ENCODE results near the gene RNF115.
A peak's percentile ranks its signal among the peaks of the same experiment; 100 is the strongest.
"Not testable (repeated sequence)": the region's sequence is repeated elsewhere in the genome, so short reads cannot be mapped to it uniquely, and the experiment has no call there.

RNF115 gene

GRCh38 chr1:145726193-145726592 lies 97.7 kb downstream of the RNF115 start:
- not testable (repeated sequence) for DNase-seq

GRCh38 chr1:145720878-145721671 lies 102.8 kb downstream of the RNF115 start:
- DNase-seq, result peak; percentile 26

GRCh38 chr1:145720556-145720877 lies 103.4 kb downstream of the RNF115 start:
- no peak for DNase-seq

- no peak for DNase-seq
Observed at GRCh38 chr1:145719230-145720079, 104.4 kb downstream of the RNF115 start, which contains the start of gene CD160. CD160 (plus strand) TSS chr1:145719499; CDS start chr1:145728328, 8,829 bp downstream.

- DNase-seq, result not testable (repeated sequence)
Observed at GRCh38 chr1:145718465-145718864, 105.4 kb downstream of the RNF115 start.

- no peak for DNase-seq
Observed at GRCh38 chr1:145717833-145718232, 106.1 kb downstream of the RNF115 start.

GRCh38 chr1:145716641-145717345 lies 107.1 kb downstream of the RNF115 start:
- DNase-seq, result no peak

GRCh38 chr1:145714524-145715111 lies 109.3 kb downstream of the RNF115 start:
- no peak for DNase-seq

- DNase-seq, result no peak
Observed at GRCh38 chr1:145711213-145711651, 112.7 kb downstream of the RNF115 start.

- no peak for DNase-seq
Observed at GRCh38 chr1:145710291-145711027, 113.4 kb downstream of the RNF115 start.

GRCh38 chr1:145708063-145708462 lies 115.8 kb downstream of the RNF115 start:
- no peak for DNase-seq

- DNase-seq, result no peak
Observed at GRCh38 chr1:145707183-145707867, 116.6 kb downstream of the RNF115 start, which contains the start of gene PDZK1. PDZK1 (minus strand) TSS chr1:145707368; CDS start chr1:145688021, 19,347 bp downstream.

GRCh38 chr1:145706086-145706664 lies 117.7 kb downstream of the RNF115 start:
- DNase-seq, result no peak

- DNase-seq, result no peak
Observed at GRCh38 chr1:145705622-145706021, 118.3 kb downstream of the RNF115 start.

- no peak for DNase-seq
Observed at GRCh38 chr1:145702826-145703225, 121.1 kb downstream of the RNF115 start.

GRCh38 chr1:145702052-145702451 lies 121.8 kb downstream of the RNF115 start:
- no peak for DNase-seq

GRCh38 chr1:145701306-145701862 lies 122.5 kb downstream of the RNF115 start:
- no peak for DNase-seq

GRCh38 chr1:145696630-145696960 lies 127.3 kb downstream of the RNF115 start:
- no peak for DNase-seq

GRCh38 chr1:145695821-145696629 lies 127.9 kb downstream of the RNF115 start:
- no peak for DNase-seq
